Superior temporal gyrus (tissue), 1 donor: ENCODE results near the gene LAMA3.

ENCODE experiments used
- DNase-seq: peaks from one replicate; pipeline ENCODE4 v3.0.0-alpha.2; 2016; ENCODE audit errors: extremely low spot score

LAMA3 gene

GRCh38 chr18:23669804-23670405 is 19.3 kb upstream of the LAMA3 start:
- DNase-seq = no peak

- DNase-seq = no peak
Observed at GRCh38 chr18:23671564-23671963, 17.7 kb upstream of the LAMA3 start.

DNA sequence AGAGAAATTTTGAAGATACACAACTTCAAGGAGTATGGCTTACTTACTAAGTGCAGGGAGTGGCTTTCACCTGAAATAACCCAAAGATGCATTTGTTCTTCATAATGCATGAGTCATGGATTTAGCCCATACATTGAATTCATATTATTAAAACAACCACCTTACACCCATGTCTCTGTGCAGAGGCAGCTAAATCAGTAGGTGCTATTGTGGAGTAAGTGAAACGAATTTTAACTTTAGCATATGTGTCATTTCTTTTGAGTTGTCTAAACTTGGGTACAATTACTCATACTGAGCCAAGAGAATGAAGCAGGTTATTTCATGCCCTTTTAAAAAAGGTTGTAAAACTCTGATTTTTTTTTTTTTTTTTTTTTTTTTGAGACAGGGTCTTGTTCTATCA is 15.5 kb upstream of the LAMA3 start:
- DNase-seq = no peak

GRCh38 chr18:23675236-23675635 is 14.0 kb upstream of the LAMA3 start:
- DNase-seq = no peak

- DNase-seq = no peak
Observed at GRCh38 chr18:23675896-23676295, 13.4 kb upstream of the LAMA3 start.

GRCh38 chr18:23682045-23682444 is 7.2 kb upstream of the LAMA3 start:
- no peak for DNase-seq

GRCh38 chr18:23682472-23682871 is 6.8 kb upstream of the LAMA3 start:
- no peak for DNase-seq

DNA sequence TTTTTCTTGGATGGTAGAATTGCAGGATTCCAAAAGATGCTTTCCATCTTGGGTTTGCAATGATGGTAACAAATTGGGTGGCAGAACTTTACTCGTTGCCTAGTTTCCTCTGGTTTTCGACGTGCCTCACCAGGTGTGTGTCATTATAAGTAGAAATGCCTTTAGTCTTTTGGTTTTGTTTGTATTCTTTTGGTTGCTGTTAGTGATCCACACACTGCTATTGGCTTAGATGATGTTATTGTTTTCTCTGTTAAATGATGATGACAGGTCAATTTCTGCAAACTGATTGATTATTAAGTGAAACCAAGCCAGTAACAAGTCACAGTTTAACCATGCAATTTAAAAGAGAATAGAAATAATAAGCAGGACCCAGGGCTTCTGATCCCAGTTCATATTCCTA is 6.1 kb upstream of the LAMA3 start:
- DNase-seq = no peak

DNA sequence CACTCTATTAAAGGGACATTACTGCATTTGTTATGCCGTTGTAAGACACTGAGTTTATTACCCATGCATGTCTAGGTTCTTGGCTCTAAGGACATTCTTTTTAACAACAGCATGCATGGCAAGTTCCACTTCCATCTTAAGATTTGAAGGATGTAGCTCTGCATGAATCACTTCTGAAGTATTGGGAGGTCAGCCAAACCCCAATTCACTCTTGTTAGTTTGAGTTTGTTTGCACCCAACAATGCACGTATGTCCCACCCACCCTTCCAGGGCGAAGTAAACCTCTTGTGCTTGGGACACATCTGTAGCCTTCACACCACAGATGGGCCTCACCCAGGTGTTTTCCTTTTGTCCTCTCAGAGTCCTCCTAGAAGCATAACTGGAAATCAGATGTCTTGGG is 5.6 kb upstream of the LAMA3 start:
- DNase-seq = no peak

GRCh38 chr18:23684515-23685197 is 4.6 kb upstream of the LAMA3 start:
- DNase-seq = no peak

GRCh38 chr18:23688528-23688927 is 725 bp upstream of the LAMA3 start:
- DNase-seq = no peak

DNA sequence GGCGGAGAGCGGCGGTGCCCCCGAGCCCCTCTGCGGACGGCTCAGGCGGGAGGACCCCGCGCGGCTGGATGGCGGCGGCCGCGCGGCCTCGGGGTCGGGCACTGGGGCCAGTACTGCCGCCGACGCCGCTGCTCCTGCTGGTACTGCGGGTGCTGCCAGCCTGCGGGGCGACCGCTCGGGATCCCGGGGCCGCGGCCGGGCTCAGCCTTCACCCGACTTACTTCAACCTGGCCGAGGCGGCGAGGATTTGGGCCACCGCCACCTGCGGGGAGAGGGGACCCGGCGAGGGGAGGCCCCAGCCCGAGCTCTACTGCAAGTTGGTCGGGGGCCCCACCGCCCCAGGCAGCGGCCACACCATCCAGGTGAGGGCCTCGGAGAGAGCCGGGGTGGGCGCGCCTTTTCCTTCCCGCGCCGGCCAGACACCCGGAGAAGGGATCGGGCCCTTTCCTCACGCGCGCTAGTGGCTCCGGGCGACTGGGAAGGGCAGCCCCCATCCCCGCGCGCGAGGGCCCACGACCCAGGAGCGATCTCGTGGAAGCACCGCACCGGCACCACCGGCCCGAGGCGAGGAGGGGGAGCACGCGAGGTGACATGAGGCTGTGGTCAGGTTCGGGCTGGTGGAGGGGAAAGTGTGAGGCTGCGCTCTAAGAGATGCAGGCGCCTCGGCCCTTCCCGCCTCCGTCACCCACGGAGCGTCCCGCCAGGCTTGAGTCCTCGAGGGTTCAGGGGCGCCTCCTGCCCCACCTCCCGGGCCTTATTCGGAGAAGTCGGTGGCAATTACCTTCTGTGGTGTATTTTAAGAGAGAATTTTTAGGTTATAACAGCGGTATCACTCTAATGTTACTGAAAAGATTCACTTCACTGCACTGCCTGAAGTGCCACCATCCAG is 607 bp downstream of the LAMA3 start:
- DNase-seq = no peak

DNA sequence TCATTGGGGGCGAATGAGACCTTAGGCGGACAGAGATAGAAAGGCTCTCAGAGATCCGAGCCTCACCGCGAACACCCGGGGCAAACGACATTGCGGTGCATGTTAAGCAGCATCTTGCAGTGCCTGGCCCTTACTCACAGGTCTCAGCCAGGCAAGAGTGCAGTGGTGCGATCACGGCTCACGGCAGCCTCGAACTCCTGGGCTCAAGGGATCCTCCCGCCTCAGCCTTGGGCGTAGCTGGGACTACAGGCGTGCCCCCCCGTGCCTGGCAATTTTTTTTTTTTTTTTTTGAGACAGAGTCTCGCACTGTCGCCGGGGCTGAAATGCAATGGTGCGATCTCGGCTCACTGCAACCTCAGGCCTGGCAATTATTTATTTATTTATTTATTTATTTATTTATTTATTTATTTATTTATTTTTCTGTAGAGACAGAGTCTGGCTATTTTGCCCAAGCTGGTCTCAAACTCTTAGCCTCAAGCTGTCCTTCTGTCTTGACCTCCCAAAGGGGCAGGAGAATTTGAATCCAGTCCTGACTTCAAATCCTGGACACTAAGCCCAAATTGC is 1.3 kb downstream of the LAMA3 start:
- DNase-seq = no peak

GRCh38 chr18:23693846-23694245 is 4.6 kb downstream of the LAMA3 start:
- DNase-seq = no peak

DNA sequence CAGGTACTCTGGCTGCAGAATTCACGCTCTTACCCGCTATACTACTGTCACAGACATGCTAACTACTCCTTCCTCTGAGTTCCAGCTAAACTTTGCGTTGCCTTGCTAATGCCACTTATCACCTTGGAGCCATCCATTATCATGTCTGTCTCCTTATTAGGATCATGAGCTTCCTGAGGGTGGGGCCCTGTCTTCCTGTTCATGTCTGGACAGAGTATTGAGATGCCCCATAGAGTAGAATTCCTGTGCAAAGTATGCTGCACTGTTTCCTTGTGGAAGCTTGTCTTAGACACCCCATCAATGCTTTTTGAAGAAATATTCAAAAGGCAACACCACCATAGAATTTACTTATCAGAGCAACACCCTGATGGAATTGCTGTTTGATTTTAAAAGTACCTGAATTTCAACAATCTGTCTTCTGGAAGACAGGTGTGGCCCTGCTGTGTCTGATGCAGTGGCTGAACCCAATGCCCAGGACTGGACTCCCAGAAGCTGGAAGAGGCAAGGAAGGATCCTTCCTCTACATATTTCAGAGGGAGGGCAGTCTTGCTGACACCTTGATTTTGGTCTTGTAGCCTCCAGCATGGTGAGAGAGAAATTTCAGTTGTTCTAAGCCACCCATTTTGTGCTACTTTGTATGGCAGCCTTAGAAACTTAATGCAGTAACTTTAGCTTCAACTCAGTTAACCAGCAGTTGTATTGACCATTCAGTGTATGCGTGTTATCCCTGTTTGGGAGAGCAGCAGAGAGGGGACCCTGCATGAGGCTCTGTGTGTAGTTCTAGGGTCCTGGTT is 5.6 kb downstream of the LAMA3 start:
- DNase-seq = no peak

GRCh38 chr18:23701017-23701416 is 11.8 kb downstream of the LAMA3 start:
- no peak for DNase-seq

- no peak for DNase-seq
Observed at GRCh38 chr18:23701544-23702064, 12.4 kb downstream of the LAMA3 start.

DNA sequence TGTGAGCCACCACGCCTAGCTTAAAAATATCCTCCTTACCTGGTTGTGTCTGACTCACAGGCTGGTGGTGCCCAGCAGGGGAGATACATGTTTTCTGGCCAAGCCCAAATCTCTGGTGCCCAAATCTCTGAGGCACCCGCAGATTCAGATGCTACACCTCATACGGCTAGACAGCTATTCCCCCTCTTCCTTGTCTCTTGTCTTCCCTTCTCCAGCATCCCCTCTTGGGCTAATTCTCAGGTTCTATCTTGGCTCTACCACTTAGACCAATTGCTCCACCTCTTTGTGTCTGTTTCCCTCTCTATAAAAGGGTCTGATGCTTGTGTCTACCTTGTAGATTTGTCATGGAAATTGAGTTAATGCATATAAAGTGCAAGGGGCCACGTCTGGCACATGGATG is 13.4 kb downstream of the LAMA3 start:
- no peak for DNase-seq

DNA sequence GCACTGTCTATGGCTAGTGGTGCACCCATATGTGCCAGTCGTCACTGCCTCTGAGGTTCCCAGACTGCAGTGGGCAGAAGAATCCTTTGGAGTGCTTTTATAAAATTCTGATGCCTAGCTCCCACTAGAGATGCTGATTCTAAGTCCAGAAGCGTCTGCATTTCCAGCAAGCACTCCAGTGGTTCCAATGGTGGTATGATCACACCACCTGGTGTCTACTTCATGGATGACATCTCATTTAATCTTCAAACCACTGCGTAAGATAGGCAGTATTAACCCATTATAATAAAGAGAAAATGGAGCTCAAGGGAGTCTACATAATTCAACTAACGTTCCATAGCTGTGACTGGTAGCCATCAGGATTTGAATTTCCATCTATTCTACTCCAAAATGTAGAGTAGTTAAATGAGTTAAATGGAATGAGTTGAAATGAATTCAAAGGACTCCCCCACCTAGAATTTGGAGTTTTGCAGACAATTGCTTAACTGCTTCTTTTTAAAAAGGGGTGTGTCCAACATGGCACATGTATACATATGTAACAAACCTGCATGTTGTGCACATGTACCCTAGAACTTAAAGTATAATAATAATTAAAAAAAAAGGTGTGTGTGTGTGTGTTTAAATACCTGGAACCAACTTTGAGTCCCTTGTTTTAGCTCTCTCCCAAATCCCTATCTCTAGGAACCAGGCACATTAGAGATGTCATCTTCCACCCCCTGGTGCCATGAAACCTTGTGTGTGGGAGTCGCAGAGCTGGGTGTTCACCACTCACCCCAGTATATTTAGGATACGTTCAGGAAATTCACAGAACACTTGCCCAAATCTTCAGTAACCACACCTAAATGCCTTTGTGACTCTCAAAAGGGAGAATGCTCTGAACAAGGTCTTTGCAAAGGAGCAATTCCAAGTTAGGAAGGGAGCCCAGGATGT is 14.1 kb downstream of the LAMA3 start:
- no peak for DNase-seq

DNA sequence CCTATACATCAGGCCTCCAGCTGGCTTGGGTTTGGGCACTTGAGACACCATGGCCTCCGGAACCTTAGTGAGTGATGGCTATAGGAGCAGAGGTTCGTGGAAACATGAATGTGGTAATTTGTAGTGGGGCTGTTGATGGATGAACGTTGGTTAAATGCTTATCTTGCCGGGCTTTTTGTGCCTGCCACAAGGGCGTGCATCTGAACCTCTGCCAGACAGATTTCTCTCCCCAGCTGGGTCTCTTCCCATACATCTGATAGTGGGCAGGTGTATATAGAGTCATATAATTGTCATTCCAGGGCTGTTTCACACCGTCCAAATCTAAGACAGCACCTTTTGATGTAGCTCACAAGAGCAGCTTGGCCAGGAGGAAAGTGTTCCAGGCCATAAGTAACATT is 14.7 kb downstream of the LAMA3 start:
- DNase-seq = no peak
